ENCODE results near the gene R3HDM4.
A peak's percentile ranks its signal among the peaks of the same experiment; 100 is the strongest.
"Not testable (repeated sequence)": the region's sequence is repeated elsewhere in the genome, so short reads cannot be mapped to it uniquely, and the experiment has no call there.

R3HDM4 gene

DNA sequence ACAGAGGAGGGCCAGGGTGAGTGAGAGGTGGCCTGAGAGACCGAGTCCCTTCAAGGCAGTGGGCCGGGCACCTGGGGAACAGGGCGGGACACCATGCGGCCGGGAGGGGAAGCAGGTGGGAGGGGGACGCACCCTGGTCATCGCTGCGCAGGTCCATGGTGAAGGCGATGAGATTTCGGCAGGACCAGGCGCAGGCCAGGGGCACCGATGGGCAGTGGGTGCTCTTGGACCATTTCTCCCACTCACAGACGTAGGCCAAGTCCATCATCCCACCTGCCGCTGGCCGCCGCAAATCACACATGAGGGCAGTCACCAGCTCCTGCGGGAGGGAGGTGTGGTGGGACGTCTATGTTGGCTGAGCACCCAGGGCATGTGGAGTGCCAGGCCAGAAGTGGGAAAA is 22.2 kb downstream of the R3HDM4 start:
- DNase-seq (ENCODE audit: low read depth), result no peak

DNA sequence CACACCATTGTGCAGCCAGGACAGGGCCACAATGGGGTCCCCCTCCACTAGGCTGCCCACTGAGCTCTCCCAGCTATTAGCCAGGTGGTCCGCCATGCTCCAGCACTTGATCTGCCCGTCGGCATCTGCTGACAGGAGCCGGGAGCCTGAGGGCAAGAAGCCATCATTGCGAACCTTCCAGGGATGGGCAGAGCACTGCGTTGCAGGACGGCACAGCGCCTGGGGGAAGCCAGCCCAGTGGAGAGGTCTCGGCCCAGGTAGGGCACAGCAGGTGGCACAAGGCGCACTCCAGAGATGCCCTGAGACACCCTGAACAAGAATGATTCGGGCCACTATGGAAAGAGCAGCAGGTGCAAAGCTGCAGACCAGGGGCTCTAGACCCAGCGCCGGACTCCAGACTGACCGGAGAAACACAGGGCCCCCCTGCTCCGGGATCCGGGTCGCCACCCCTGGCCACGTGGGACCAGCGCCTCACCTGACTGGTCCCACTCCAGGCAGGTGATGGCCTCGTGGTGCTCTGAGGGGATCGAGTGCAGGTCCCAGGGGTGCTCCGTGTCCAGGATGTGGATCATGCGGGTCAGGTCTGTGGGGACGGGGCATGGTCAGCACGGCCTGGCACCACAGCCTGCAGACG is 23.2 kb downstream of the R3HDM4 start:
- no peak for DNase-seq (ENCODE audit: low read depth)

DNA sequence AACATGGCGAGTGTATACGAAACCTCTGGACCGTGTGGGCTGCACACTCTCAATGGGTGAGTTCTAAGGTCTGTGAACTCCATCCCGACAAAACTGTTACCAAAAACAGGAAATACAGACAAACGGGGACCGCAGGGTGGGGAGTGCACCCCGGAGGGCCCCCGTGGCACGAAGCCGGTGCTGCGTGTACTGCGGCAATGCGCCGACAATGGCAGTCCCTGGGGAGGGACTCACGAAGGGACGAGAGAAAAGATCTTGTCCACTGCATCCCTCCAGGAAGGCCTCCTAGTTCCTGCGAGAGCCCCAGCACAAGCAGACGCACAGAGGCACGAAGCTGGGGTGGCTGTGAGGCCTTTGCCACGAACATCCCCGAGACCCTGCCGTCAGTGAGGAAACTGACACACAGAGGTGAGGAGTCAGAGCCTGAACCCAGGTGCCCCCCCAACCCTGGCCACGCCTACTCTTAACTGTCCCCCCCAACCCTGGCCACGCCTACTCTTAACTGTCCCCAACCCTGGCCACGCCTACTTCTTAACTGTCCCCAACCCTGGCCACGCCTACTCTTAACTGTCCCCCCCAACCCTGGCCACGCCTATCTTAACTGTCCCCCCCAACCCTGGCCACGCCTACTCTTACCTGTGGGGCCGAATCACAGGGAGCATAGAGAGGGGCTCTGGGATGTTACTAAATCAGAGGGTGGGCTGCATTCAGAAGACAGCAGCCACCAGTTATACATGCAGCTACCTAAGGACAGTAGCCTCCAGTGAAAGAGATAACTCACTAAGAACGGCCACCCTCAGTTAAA is 24.2 kb downstream of the R3HDM4 start:
- DNase-seq (ENCODE audit: low read depth), result no peak

DNA sequence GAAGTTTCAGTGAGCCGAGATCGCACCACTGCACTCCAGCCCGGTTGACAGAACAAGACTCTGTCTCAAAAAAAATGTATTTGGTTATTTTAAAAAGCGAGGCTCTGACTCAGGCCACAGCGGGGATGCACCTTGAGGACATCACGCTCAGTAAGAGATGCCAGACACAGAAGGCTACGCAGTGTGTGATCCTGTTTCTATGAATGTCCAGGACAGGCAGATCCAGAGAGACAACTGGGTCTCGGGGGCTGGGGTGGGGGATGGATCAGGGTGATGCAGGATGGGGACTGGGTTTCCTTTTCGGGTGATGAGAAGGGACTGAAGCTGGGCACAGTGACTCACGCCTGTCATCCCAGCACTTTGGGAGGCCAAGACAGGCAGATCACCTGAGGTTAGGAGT is 25.4 kb downstream of the R3HDM4 start:
- DNase-seq (ENCODE audit: low read depth), result no peak

DNA sequence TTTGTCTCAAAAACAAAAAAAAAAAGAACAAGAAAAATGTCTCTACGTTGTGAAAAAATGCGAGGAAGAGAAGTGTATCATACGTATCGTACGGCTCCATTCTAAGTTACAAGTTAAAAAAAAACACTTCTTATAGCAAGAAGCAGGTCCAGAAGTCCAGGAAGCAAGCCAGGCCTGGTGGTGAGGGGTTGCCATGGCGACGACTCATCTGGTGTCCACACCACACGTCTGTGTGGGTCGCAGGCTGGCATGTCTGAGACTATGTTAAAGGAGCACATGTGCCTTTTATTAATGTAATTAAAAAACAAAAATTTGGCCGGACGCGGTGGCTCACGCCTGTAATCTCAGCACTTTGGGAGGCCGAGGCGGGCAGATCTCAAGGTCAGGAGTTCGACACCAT is 25.9 kb downstream of the R3HDM4 start:
- DNase-seq (ENCODE audit: low read depth), result no peak

DNA sequence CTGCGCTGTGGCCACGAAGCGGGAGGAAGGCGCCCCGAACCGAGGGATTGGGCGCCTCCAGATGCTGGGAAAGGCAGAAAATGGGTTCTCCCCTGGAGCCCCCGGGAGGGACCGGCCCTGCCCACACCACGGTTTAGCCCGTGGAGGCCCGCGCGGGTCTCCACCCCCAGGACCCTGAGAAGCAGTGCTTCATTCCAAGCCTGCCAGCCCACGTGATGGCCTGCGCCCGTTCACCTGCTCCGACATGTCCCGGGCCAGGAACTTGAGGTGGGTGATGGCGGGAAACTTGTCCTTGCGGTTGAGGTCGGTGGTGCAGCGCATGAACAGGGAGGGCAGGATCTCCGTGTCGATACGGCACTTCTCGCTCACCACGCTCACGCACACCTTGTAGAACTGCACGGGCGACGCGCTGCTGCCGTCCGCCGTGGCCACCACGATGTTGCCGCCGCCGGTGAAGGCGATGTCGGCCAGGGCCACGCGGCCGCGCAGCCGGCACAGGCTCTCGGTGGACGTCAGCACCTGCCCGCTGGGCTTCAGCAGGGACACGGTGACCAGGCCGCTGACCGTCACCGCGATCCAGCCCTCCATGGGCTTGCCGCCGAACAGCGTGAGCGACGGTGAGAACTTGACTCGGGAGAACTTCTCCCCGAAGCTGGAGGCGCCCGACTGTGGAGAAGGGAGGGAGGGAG is 27.3 kb downstream of the R3HDM4 start:
- DNase-seq (ENCODE audit: low read depth), result no peak

DNA sequence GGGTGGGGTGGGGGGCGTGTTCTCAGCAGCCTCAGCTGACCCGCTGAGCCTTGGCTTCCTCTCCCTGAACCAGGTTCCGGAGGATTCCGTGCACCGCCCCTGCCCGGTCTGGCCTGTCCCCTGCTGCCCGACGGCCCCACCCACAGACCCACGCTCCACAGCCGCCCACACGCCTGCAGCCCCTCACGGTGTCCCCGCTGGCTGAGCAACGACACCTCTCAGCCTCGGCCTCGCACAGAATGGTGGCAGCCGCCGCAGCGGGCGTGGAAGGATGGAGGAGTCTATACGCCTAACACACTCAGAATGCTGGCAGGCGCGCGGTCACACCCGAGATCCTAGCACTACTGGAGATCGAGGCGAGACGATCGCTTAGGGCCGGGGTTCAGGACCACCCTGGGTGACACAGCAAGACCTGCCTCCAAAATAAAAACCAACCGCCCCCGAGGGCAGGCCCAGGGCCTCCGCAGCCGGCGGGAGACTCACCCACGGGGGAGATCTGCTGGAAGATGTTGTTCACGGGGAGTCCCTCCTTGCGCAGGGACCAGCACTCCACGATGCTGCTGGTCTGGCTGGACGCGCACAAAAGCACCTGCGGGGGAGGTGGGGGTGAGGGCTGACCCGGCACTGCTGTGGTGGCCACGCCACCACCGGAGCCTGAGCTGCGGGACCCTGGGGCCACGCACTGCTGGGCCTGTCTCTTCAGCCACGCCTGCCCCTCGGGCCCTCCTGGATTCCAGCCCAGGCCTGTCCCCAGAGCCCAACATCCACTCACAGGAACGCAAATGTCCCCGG is 28.4 kb downstream of the R3HDM4 start:
- no peak for DNase-seq (ENCODE audit: low read depth)

DNA sequence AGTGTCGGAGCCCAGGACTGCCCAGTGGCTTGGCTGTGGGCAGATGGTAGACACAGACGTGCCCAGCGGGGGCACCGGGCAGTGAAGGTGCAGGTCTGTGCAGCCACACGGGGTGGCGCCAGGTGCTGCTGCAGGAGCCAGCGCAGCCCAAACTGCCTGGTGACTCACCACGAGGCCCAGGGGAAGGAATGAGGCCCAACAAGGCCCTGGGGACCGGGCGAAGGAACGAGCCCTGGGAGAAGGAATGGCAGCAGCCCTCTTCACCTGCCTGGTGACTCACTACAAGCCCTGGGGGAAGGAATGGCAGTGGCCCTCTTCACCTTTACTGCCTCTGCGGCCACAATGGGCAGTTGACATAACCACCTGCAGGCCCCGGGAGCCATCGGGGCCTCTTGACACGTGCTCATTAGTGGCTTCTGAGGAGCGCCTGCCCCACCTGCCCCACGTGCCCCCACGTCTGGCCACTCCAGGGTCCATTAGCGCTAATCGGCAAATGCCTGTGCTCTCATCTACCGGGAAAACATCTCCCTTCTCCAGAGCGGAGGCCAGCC is 29.3 kb downstream of the R3HDM4 start:
- DNase-seq (ENCODE audit: low read depth), result no peak

DNA sequence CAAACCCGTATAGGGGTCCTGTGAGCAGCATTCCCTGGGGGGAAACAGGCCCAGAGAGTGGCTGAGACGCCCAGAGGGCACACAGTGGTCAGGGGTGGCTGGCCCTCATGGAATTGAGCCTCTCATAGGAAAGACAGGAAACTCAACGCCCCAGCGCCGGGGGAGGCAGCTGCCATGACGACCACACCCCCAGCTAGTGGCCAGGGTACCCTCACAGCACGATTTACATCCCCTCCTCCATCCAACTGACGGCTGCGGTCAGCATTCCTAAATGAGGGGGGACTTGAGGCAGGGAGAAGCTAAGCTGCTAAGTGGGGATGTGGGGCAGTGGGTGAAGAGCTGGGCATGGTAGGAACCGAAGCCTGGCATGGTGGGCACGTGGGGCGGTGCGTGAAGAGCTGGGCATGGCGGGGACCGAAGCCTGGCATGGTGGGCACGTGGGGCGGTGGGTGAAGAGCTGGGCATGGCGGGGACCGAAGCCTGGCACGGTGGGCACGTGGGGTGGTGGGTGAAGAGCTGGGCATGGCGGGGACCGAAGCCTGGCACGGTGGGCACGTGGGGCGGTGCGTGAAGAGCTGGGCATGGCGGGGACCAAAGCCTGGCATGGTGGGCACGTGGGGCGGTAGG is 30.0 kb downstream of the R3HDM4 start:
- no peak for DNase-seq (ENCODE audit: low read depth)

DNA sequence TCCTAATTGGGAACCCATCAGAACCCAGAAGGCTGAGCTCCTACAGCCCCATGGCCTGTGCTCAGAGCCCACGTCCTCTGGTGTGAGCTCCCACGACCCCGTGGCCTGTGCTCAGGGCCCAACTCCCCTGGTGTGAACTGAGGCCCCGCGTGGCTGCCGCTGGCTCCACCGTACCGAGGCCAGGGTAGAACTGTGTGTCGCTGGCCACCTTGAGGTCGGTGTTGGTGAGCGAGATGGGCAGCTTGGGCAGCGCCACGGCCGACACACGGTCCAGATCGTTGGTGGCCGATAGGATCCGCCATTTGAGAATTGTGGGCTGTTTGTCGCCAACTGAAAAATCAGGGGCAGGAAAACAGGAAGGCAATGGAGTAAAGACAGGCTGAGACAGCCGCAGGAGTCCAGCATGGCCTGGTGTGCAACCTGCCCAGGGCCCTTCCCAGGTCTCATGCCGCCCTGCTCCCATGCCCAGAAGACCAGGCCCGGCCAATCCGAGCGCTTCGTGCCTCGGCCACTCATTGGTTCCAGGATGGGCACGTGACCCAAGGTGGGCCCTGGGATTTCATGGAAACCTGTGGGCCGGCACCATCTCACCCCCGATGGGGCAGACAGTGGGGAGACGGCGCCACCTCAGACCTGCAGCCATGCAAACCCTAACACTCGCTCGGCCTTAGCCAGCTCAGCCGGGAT is 31.5 kb downstream of the R3HDM4 start:
- no peak for DNase-seq (ENCODE audit: low read depth)

DNA sequence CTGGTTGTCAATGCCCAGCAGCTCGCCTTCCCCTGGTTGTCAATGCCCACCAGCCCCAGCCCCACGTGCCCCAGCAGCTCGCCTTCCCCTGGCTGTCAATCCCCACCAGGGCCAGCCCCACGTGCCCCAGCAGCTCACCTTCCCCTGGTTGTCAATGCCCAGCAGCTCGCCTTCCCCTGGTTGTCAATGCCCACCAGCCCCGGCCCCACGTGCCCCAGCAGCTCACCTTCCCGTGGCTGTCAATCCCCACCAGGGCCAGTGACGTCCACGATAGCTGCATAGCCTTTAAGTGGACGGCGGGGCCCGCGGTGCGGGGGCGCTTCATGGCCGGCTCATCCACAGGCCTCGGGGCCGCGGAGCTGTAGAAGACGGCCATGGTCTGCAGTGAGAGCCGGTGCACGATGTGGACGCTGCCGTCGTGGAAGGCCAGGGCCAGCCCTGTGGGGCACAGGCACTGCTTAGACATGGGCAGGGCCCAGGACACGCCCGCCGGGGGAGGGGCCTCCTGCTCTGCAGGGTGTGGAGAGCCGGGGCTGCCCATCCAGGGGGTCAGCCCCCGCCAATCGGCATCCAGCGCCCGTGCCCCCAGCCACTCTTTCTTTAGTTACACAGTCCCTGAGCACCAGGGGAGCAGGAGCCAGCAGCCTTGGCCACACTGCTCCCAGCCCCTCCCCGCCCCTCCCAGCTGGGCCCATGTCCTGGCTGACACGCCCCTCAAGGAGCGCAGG is 33.1 kb downstream of the R3HDM4 start:
- DNase-seq (ENCODE audit: low read depth), result no peak

DNA sequence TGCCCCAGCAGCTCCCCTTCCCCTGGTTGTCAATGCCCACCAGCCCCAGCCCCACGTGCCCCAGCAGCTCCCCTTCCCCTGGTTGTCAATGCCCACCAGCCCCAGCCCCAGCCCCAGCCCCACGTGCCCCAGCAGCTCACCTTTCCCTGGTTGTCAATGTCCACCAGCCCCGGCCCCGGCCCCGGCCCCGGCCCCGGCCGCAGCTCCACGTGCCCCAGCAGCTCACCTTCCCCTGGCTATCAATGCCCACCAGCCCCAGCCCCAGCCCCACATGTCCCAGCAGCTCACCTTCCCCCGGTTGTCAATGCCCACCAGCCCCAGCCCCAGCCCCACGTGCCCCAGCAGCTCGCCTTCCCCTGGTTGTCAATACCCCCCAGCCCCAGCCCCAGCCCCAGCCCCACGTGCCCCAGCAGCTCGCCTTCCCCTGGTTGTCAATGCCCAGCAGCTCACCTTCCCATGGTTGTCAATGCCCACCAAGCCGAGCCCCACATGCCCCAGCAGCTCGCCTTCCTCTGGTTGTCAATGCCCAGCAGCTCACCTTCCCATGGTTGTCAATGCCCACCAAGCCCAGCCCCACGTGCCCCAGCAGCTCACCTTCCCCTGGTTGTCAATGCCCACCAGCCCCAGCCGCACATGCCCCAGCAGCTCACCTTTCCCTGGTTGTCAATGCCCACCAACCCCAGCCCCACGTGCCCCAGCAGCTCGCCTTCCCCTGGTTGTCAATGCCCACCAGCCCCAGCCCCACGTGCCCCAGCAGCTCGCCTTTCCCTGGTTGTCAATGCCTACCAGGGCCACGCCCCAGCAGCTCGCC is 34.1 kb downstream of the R3HDM4 start:
- DNase-seq (ENCODE audit: low read depth), result not testable (repeated sequence)

DNA sequence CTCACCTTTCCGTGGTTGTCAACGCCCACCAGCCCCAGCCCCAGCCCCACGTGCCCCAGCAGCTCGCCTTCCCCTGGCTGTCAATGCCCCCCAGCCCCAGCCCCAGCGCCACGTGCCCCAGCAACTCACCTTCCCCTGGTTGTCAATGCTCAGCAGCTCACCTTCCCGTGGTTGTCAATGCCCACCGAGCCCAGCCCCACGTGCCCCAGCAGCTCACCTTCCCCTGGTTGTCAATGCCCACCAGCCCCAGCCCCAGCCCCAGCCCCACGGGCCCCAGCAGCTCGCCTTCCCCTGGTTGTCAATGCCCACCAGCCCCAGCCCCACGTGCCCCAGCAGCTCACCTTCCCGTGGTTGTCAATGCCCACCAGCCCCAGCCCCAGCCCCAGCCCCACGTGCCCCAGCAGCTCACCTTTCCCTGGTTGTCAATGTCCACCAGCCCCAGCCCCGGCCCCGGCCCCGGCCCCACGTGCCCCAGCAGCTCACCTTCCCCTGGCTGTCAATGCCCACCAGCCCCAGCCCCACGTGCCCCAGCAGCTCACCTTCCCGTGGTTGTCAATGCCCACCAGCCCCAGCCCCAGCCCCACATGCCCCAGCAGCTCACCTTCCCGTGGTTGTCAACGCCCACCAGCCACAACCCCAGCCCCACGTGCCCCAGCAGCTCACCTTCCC is 34.9 kb downstream of the R3HDM4 start:
- DNase-seq (ENCODE audit: low read depth), result not testable (repeated sequence)

DNA sequence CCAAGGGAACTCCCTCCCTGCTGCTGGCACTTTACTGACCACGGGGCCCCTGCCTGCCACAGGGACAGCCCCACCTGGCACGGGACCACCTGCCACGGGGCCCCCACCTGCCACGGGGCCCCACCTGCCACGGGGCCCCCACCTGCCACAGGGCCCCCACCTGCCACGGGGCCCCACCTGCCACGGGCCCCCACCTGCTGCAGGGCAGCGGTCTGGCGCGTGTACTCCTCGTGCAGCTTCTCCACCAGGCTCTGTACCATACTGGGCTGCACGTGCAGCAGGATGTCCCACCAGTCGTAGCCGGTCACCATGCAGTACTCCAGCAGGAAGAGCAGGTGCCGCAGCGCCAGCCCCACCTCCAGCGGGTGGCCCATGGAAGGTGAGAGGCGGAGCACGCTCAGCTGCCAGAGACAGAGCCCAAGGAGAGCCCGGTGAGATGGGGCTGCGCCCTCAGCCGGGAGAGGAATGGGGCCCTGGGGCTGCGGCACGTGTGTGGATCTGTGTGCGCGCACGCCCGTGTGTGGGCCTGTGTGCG is 36.2 kb downstream of the R3HDM4 start:
- DNase-seq (ENCODE audit: low read depth), result no peak

DNA sequence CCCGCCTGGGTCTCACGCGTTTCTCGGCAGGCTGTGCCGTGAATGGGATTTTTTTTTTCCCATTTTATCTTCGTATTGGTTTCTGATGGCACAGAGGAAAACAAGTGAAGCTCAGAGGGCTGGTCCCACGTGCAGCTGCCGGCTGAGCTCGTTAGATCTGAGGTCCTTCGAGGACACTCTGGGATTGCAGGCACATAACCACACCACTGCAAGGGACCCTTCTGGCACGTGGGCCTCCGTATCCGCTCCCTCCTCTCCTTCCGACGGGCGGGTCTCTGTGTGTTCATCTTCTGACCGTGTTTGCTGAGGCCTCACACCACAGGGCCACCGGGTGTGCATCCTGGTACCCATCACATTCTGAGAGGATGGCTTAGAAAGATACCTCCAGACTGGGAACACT is 36.9 kb downstream of the R3HDM4 start:
- DNase-seq (ENCODE audit: low read depth), result no peak

DNA sequence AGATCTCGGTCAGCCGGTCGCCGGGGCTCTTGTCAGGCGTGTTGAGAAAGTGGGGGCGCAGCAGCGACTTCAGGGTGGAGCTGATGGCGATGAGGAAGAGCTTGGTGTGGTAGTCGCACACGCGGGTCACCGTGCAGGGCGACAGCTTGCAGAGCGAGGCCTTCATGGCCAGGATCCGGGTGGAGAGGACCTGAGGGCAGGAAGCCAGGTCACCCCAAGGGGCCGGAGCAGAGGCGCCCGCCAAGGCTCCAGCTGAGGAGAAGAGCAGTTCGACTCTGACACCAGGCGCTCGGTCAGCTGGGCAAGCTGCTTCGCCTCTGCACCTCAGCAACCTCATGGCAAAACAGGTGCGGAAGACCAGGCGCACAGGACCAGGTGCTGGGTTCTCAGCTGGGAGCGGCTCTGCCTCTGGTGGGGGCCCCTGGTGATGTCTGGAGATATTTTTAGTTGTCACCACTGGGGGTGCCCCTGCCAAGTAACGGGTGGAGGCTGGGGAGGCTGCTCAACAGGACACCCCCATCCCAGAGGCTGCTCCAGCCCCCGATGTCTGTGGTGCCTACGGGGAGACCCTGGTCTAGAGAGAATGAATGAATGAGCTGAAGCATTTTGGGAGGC is 37.6 kb downstream of the R3HDM4 start:
- DNase-seq (ENCODE audit: low read depth), result no peak

DNA sequence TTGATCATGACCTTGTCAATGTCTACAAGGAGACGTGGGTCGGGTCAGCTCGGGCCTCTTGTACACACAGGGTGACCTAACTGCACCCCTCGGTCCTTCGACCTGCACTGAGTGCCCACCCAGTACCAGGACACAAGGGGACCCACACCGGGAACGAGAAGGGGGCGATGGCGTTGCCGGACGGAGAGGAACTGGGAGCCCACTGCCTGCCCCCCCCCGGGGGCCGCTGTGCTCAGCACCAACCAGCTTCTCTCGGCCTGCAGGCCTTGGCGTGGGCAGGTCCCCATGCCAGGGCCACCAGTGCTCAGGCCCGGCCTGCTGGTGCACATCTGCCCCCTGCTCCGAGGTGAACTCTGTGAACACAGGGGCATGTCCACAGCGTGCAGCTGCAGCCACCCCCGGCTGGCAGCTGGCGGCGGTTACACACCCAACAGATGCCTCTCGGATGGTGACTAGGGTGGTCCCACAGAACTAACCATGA is 39.4 kb downstream of the R3HDM4 start:
- DNase-seq (ENCODE audit: low read depth), result no peak

DNA sequence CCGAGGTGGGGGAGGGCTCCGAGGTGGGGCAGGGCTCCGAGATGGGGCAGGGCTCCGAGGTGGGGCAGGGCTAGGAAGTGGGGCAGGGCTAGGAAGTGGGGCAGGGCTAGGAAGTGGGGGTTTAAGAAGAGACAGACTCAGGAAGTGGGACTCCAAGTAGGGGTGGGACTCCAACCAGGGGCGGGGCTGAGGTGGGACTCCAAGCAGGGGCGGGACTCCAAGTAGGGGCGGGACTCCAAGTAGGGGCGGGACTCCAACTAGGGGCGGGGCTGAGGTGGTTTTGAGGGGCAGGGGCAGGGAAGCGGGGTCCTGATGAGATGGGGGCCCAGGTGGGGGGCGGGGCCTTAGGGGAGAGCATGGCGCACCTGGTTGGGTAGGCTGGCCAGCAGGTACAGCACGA is 39.9 kb downstream of the R3HDM4 start:
- peak; percentile 68 for DNase-seq (ENCODE audit: low read depth)

All from GM04504 (cell line).